Muscle layer of duodenum (tissue), 2 donors: ENCODE results near the gene CD63.
"Not testable (repeated sequence)": the region's sequence is repeated elsewhere in the genome, so short reads cannot be mapped to it uniquely, and the experiment has no call there.

Source experiments
- H3K27ac ChIP-seq: one replicate; pipeline ENCODE4 v1.7.0; 2013; ENCODE audit warnings: mild to moderate bottlenecking, low read length
- H3K27me3 ChIP-seq: one replicate; pipeline ENCODE4 v1.7.0; 2013; ENCODE audit warnings: low read depth, mild to moderate bottlenecking, control low read depth, low read length
- H3K36me3 ChIP-seq, 2 donors: one replicate each; pipeline ENCODE4 v1.7.0; 2013; ENCODE audit warnings: low read length in 2 of 2, control low read depth in 1 of 2, mild to moderate bottlenecking in 1 of 2; ENCODE audit not compliant: insufficient read depth in 2 of 2, control insufficient read depth in 1 of 2
- H3K4me1 ChIP-seq, 2 donors: one replicate each; pipeline ENCODE4 v1.7.0; 2013; ENCODE audit warnings: low read length in 2 of 2, mild to moderate bottlenecking in 2 of 2, control low read depth in 1 of 2, moderate library complexity in 1 of 2; ENCODE audit not compliant: insufficient read depth in 2 of 2, control insufficient read depth in 1 of 2
- H3K4me3 ChIP-seq, 2 donors: one replicate each; pipeline ENCODE4 v1.7.0; 2013; ENCODE audit warnings: low read length in 2 of 2, low read depth in 1 of 2, mild to moderate bottlenecking in 1 of 2
- H3K9me3 ChIP-seq, 2 donors: one replicate each; pipeline ENCODE4 v1.7.0; 2013; ENCODE audit warnings: low read length in 2 of 2, control low read depth in 1 of 2, mild to moderate bottlenecking in 1 of 2; ENCODE audit not compliant: control insufficient read depth in 1 of 2
- donor health status: healthy.

The CD63 gene

DNA sequence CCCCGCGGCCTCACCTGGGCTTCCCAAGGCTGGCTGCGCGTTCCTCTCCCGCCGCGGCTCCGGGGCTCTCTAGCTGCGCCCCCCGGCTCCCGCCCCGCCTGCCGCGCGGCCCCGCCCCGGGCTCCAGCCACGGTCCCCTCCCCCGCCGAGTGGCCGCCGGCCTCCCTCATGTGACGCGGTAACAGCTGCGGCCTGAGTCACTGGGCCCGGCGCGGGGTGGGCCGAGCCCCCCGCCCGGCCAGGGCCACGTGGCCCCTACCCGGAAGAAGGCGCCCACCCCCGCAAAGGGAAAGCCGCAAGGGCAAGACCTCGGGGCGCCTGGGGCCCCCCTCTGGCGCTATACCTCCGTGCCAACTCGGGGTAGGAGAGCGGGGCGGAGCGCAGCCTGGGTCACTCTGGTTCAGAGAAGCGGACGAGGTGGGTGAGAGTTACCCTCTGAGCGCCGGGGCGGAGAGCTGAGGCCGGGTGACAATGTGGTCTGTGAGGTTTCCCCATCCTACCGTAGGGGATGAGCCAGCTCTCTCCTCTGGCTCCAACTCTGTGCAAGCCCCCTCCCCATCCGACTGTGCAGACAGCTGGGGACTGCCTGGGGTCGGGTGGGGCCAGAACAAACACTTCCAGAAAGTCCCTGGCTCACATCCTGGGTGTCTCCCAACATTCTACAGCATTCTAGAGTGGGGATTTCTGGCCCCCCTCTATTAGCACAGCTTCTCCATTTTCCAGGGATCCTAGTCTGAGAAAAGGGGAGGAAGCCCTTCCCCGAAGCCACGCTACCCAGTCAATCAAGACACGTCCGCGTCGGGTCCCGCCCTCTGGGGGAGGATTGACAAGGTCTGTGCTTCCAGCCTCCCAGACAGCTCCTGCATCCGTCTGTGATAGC lies at the start of gene CD63:
CD63 (minus strand) TSS at position 71 of the 880 bp plus-strand sequence. CDS start 668 bp downstream, outside the sequence.
- no peaks in the 10 kb centered on the region for H3K27me3 ChIP-seq

GRCh38 chr12:55777856-55778255 lies 49.0 kb upstream of the CD63 start:
- Histone ChIP-seq H3K27me3 (no peaks in the 10 kb centered on the region), H3K27ac (no peak overlapping the region), H3K9me3 (no peaks in the 10 kb centered on the region), H3K4me3 (no peak overlapping the region), H3K4me1 (no peaks in the 10 kb centered on the region), H3K36me3 (peaks cover 27 to 30% of the 10 kb centered on the region in 2 donors)

More for the DNA sequence above, at the start of gene CD63:
- Histone ChIP-seq H3K9me3 (no peaks in the 10 kb centered on the region), H3K4me1 (peaks cover 12 to 46% of the 10 kb centered on the region in 2 donors), H3K36me3 (peaks cover 23 to 41% of the 10 kb centered on the region in 2 donors), H3K27ac (peak within 1 kb of the TSS; percentile 99), H3K4me3 (peak within 1 kb of the TSS; percentile 90 to 96)

DNA sequence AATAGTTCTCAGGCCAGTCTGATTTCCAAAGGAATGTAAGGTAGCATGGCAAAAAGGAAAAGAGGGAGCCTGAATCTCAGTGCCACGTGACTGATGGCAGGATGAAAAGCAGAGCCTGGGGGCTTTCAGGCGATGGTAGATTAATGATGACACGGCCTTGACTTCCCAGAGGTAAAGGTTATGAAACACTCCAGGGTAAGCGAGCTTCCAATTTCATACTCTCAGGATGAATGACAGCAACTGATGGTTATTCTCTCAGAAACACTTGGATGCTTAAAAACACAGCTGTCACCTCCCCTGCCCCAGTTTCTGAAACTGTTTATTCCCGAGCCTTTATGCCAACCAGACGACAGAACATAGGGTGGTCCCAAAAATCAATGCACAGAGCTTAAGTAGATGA lies 42.9 kb upstream of the CD63 start:
- H3K4me3 ChIP-seq: no peak overlapping the region
- H3K27ac ChIP-seq: no peak overlapping the region
- no peaks in the 10 kb centered on the region for H3K9me3 ChIP-seq
- no peaks in the 10 kb centered on the region for H3K27me3 ChIP-seq
- peaks cover 13 to 16% of the 10 kb centered on the region in 2 donors for H3K36me3 ChIP-seq
- no peaks in the 10 kb centered on the region for H3K4me1 ChIP-seq

- Histone ChIP-seq H3K27me3 (no peaks in the 10 kb centered on the region), H3K9me3 (no peaks in the 10 kb centered on the region), H3K27ac (no peak overlapping the region), H3K36me3 (peaks cover 16 to 22% of the 10 kb centered on the region in 2 donors), H3K4me3 (no peak overlapping the region), H3K4me1 (no peaks in the 10 kb centered on the region)
Observed at GRCh38 chr12:55767156-55767555, 38.3 kb upstream of the CD63 start.

DNA sequence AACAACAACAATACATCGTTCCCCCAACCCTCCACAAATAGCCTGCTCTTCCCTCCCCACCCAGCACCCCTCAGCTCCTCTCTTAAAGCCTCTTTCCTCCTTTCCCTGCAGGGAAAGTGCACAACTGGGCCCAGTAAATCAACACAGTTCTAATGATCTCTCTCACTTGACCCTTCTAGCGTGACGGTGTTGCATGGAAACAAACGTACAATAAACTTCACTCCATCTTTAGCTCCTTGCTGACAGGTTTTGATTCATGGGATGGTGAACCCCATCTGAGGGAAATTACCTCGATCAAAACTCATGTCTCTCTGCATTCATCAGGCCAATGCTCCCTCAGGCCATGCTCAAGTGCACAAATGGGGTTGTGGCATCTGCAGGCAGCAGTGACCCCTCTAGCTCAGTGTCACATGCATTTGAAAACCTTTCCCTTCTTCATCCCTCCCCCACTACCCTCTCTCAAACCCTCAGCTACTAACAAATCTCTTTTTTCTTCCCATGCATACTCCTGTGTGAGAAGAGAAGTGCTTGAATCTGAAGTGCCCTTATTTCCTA lies 37.0 kb upstream of the CD63 start:
- no peak overlapping the region for H3K4me3 ChIP-seq
- H3K36me3 ChIP-seq: peaks cover 9 to 18% of the 10 kb centered on the region in 2 donors
- H3K27ac ChIP-seq: no peak overlapping the region
- H3K27me3 ChIP-seq: no peaks in the 10 kb centered on the region
- no peaks in the 10 kb centered on the region for H3K9me3 ChIP-seq
- no peaks in the 10 kb centered on the region for H3K4me1 ChIP-seq

- Histone ChIP-seq H3K36me3 (peaks cover 26 to 30% of the 10 kb centered on the region in 2 donors), H3K9me3 (no peaks in the 10 kb centered on the region), H3K27ac (no peak overlapping the region), H3K27me3 (no peaks in the 10 kb centered on the region), H3K4me3 (no peak overlapping the region), H3K4me1 (no peaks in the 10 kb centered on the region)
Observed at GRCh38 chr12:55762646-55763045, 33.8 kb upstream of the CD63 start.

- Histone ChIP-seq H3K36me3 (peaks cover 40 to 44% of the 10 kb centered on the region in 2 donors), H3K4me1 (no peaks in the 10 kb centered on the region), H3K4me3 (no peak overlapping the region), H3K27ac (no peak overlapping the region), H3K27me3 (no peaks in the 10 kb centered on the region), H3K9me3 (no peaks in the 10 kb centered on the region)
Observed at GRCh38 chr12:55760663-55761062, 31.9 kb upstream of the CD63 start.

GRCh38 chr12:55758575-55758974 lies 29.8 kb upstream of the CD63 start:
- not testable (repeated sequence) for H3K9me3 ChIP-seq, H3K27me3 ChIP-seq, H3K27ac ChIP-seq, H3K4me3 ChIP-seq, H3K4me1 ChIP-seq
- H3K36me3 ChIP-seq: peaks cover 50 to 62% of the 10 kb centered on the region in 2 donors

DNA sequence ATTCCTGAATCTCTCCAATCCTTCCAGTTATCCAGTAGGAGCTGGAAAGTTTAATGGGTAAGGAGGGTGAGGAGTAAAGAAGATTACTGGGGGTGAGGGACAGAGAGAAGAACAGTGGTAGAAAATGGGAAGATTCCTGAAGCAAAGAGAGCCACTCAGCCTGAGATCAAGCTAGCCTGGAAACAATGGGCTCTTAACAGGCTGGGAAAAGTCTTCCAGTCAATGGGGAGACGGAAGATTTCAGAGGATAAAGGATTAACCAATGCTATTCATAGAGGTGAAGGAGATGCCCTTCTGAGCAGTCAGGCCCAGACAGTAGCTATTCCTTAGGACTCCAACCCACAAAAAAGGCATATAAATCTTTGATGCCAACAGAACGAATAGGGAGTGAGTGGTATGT lies 28.9 kb upstream of the CD63 start:
- no peak overlapping the region for H3K27ac ChIP-seq
- no peaks in the 10 kb centered on the region for H3K9me3 ChIP-seq
- no peaks in the 10 kb centered on the region for H3K27me3 ChIP-seq
- no peak overlapping the region for H3K4me3 ChIP-seq
- no peaks in the 10 kb centered on the region for H3K4me1 ChIP-seq
- H3K36me3 ChIP-seq: peaks cover 54 to 67% of the 10 kb centered on the region in 2 donors

GRCh38 chr12:55755246-55755645 lies 26.4 kb upstream of the CD63 start:
- no peak overlapping the region for H3K27ac ChIP-seq
- H3K27me3 ChIP-seq: no peaks in the 10 kb centered on the region
- H3K36me3 ChIP-seq: peaks cover 69 to 77% of the 10 kb centered on the region in 2 donors
- H3K4me3 ChIP-seq: no peak overlapping the region
- no peaks in the 10 kb centered on the region for H3K9me3 ChIP-seq
- H3K4me1 ChIP-seq: no peaks in the 10 kb centered on the region

GRCh38 chr12:55748230-55748993 lies 19.6 kb upstream of the CD63 start:
- Histone ChIP-seq H3K36me3 (peaks cover 19 to 30% of the 10 kb centered on the region in 2 donors), H3K4me1 (peaks cover 4 to 19% of the 10 kb centered on the region in 2 donors), H3K9me3 (no peaks in the 10 kb centered on the region), H3K27me3 (peaks cover 6% of the 10 kb centered on the region), H3K27ac (no peak overlapping the region), H3K4me3 (no peak overlapping the region)
